Memory B cell (primary cell): ENCODE results near the gene NCOA7.

Experiments
- ATAC-seq: fragments of 150-1000 bp; cut with Tn5 transposase; 2 replicates; pipeline ENCODE4 v1.10.0; 2021; ENCODE audit warnings: low read depth, mild to moderate bottlenecking, moderate library complexity
- DNase-seq, 2 donors: peaks; one replicate each; pipeline ENCODE4 v3.0.0; 2022; ENCODE audit warnings: low spot score in 2 of 2
- H3K27ac Mint-ChIP-seq: one replicate; pipeline ENCODE4 v1.8.0; 2022; ENCODE audit warnings: mild to moderate bottlenecking, moderate library complexity, mixed read lengths
- H3K27me3 Mint-ChIP-seq: one replicate; pipeline ENCODE4 v1.8.0; 2022; ENCODE audit warnings: mixed read lengths
- H3K36me3 Mint-ChIP-seq: one replicate; pipeline ENCODE4 v1.8.0; 2022; ENCODE audit warnings: mild to moderate bottlenecking, mixed read lengths
- H3K4me1 Mint-ChIP-seq: one replicate; pipeline ENCODE4 v1.8.0; 2022; ENCODE audit warnings: mixed read lengths
- H3K4me3 Mint-ChIP-seq: one replicate; pipeline ENCODE4 v1.8.0; 2022; ENCODE audit warnings: mild to moderate bottlenecking, moderate library complexity, mixed read lengths
- H3K9me3 Mint-ChIP-seq: one replicate; pipeline ENCODE4 v1.8.0; 2022; ENCODE audit warnings: mixed read lengths

The NCOA7 gene

DNA sequence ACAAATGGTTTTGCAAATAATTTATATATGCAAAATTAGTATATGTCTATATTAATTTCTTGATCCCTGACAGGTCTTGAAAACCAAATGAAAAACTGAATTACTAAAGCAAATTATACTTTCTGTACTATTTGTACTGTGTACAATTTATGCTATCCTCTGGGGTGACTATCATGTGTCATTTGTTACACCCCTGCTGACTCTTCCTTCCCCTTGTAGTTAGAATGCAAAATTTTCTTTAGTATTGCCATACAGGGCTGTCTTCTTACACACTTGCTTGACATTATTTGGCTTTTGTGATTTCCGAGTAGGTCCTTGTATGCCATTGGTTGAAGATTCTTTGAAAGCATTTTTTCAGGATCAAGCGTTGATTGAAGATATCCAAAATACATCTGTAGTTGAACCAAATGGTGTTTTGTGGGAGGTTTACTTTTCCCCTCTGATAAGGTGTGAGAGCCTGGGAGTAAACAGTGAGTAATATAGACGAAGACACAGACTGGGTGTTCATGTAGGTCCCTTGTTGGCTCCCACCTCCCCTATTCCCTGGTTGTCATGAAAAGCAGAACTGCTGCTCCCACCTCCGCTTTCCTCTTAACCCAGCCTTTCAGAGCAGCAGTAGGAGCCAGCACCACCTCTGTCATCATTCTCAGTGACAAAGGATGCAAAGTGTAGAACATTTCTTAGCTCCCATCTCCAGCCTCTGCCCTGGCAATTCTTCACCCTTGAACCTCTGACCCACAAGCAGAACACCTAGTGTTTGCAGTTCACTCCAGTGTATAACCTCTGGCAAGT is 29.0 kb downstream of the NCOA7 start:
- DNase-seq (no peak), ATAC-seq (no peak)
- peaks cover 28% of the 10 kb centered on the region for H3K36me3 Mint-ChIP-seq
- peaks cover 28% of the 10 kb centered on the region for H3K4me1 Mint-ChIP-seq
- H3K4me3 Mint-ChIP-seq: no peak overlapping the region
- no peaks in the 10 kb centered on the region for H3K27me3 Mint-ChIP-seq
- no peak overlapping the region for H3K27ac Mint-ChIP-seq
- H3K9me3 Mint-ChIP-seq: no peaks in the 10 kb centered on the region

DNA sequence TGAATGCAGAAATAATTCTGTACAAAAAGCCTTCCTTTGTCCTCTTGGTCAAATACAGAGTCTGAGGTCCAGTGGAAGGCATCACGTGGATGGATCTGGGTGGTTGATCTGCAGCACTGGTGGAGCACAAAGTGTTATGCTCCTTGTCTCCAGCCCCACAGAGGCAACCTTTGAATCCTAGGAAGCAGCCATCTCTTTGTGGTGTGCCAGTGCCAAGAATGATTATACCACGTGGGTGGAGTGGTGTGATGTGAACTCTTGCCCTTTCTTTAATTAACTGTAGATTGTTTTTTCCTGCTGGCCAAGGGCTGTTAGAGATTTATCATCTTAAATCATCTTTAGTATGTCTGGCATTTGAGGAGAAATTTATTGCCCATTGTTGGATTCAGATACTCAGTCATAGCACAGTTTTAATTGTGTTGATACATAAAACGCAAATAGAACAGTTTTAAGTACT is 31.1 kb downstream of the NCOA7 start:
- DNase-seq: no peak
- no peaks in the 10 kb centered on the region for H3K27me3 Mint-ChIP-seq
- no peak for ATAC-seq
- H3K36me3 Mint-ChIP-seq: peaks cover 26% of the 10 kb centered on the region
- H3K4me3 Mint-ChIP-seq: no peak overlapping the region
- H3K27ac Mint-ChIP-seq: no peak overlapping the region
- H3K9me3 Mint-ChIP-seq: no peaks in the 10 kb centered on the region
- peaks cover 18% of the 10 kb centered on the region for H3K4me1 Mint-ChIP-seq

DNA sequence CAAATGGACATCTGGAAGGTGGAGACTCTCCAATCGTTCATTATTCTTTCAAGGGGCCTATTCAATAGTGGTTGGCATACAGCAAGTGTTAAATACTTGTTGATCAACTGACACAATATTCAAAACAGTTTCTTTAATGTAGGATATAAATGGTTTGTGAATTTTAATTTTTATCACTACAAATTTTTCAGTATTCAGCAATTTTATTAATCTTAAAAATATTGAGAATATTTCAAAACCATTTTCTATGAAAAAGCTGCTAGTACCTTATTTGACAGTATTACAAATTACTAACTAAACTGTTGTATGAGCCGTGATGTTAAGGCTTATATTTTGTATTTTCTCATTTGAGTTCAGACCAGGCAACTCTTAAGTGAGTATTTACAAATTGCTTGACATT is 32.4 kb downstream of the NCOA7 start:
- H3K4me1 Mint-ChIP-seq: peaks cover 19% of the 10 kb centered on the region
- no peaks in the 10 kb centered on the region for H3K9me3 Mint-ChIP-seq
- H3K36me3 Mint-ChIP-seq: peaks cover 26% of the 10 kb centered on the region
- ATAC-seq: no peak
- no peak for DNase-seq
- no peak overlapping the region for H3K27ac Mint-ChIP-seq
- no peaks in the 10 kb centered on the region for H3K27me3 Mint-ChIP-seq
- H3K4me3 Mint-ChIP-seq: no peak overlapping the region

DNA sequence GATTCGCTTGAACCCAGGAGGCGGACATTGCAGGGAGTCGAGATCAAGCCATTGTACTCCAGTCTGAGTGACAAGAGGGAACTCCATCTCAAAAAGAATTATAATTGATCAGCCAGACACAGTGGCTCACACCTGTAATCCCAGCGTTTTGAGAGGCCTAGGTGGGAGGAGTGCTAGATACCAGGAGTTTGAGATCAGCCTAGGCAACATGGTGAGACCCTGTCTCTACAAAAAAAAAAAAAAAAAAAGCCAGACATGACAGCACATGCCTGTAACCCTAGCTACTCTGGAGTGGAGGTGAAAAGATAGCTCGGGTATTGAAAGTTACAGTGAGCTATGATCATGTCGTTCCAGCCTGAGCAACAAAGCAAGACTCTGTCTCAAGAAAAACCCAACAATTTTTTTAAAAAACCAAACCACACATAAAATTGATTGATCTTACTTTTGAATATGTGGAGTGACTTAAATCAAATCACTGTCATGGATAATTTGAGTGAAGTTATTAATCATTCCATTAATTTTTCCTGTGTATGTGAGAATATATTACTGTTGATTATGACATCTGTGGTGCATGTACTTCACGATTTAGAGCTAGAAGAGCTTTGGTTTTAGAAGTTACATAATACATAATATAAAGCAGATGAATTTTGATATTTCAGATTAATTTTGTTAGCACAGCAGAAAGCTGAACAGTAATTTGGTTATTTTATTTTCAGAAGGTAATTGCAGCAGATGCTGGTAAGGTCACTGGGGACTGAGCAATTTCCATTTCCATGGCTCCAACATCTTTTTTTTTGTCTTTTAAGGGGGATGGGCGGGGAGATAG is 34.4 kb downstream of the NCOA7 start:
- no peaks in the 10 kb centered on the region for H3K9me3 Mint-ChIP-seq
- H3K27ac Mint-ChIP-seq: no peak overlapping the region
- no peaks in the 10 kb centered on the region for H3K27me3 Mint-ChIP-seq
- H3K4me1 Mint-ChIP-seq: peaks cover 15% of the 10 kb centered on the region
- no peak for DNase-seq
- H3K4me3 Mint-ChIP-seq: no peak overlapping the region
- peaks cover 16% of the 10 kb centered on the region for H3K36me3 Mint-ChIP-seq
- no peak for ATAC-seq

DNA sequence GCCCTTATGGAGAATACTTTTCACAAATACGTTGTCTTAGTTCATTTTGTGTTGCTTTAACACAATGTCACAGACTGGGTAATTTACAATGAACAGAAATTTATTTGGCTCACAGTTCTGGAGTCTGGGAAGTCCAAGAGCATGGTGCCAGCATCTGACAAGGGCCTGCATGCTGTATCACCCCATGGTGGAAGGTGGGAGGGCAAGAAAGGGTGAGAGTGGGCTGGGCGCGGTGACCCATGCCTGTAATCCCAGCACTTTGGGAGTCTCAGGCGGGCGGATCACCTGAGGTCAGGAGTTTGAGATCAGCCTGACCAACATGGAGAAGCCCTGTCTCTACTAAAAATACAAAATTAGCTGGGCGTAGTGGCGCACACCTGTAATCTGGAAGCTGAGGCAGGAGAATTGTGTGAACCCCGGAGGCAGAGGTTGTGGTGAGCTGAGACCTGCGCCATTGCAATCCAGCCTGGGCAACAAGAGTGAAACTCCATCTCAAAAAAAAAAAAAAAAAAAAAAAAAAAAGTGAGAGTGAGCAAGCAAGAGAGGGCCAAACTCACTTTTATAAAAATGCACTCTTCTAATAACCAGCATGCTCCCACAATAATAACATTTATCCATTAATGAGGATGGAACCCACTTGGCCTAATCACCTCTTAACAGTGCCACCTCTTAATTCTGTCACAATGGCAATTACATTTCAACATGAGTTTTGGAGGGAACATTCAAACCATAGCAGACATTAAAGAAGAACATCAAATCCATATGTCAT is 36.1 kb downstream of the NCOA7 start:
- Mint-ChIP-seq H3K4me1 (peaks cover 22% of the 10 kb centered on the region), H3K4me3 (no peak overlapping the region), H3K27me3 (no peaks in the 10 kb centered on the region), H3K9me3 (no peaks in the 10 kb centered on the region), H3K36me3 (peaks cover 11% of the 10 kb centered on the region), H3K27ac (no peak overlapping the region)
- DNase-seq: no peak
- no peak for ATAC-seq

DNA sequence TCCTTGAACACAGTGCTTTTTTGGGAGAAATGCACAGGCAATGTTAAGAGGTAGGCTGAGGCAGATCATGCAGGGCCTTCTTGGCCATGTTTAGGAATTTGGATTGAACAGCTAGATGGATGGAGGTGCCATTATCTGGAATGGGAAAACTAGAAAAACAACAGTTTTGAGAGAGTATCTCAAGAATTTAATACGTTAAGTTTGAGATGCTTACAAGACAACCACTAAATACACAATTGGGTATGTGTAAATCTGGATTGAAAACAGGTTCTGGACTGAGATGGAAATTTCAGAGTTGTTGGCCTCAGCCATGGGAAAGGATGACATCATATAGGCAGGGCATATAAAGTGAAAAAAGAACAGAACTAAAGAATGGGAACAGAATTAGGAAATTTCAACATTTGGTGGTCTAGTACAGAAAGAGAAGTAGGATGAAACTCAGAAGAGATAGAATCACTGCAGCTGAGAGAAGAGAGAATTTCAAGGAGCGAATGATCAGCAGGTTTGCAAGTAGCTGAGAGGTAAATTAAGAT is 37.1 kb downstream of the NCOA7 start:
- Mint-ChIP-seq H3K27me3 (no peaks in the 10 kb centered on the region), H3K4me3 (no peak overlapping the region), H3K9me3 (no peaks in the 10 kb centered on the region), H3K27ac (no peak overlapping the region), H3K36me3 (peaks cover 11% of the 10 kb centered on the region), H3K4me1 (peaks cover 22% of the 10 kb centered on the region)
- no peak for DNase-seq
- ATAC-seq: no peak

DNA sequence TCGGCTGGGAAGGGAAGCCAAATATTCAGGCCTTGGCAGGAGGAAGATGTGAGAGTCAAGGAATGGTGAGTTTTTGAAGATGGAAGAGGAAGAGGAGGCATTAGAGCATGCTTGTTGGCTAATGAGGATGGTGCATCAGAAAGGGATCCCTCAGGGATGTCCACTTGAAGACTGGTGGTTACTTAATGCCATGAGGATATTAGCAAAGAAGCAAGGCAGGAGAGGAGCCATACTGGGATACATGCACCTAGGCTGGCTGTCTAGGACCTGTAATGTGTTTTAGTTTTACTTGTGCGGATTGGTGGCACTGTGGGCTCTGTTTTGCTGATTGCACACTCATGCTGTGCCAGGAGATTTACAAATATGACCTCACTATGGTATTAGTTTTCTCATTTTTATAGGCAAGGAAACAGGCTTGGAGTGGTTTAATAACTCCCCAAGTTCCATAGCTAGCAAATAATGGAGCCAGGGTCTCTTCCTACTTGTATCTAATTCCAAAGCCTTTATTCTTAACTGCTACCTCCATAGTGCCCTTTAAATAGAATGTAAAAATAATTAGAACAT is 37.8 kb downstream of the NCOA7 start:
- ATAC-seq (no peak), DNase-seq (no peak)
- Mint-ChIP-seq H3K4me3 (no peak overlapping the region), H3K36me3 (peaks cover 9% of the 10 kb centered on the region), H3K27me3 (no peaks in the 10 kb centered on the region), H3K27ac (no peak overlapping the region), H3K9me3 (no peaks in the 10 kb centered on the region), H3K4me1 (peaks cover 26% of the 10 kb centered on the region)

DNA sequence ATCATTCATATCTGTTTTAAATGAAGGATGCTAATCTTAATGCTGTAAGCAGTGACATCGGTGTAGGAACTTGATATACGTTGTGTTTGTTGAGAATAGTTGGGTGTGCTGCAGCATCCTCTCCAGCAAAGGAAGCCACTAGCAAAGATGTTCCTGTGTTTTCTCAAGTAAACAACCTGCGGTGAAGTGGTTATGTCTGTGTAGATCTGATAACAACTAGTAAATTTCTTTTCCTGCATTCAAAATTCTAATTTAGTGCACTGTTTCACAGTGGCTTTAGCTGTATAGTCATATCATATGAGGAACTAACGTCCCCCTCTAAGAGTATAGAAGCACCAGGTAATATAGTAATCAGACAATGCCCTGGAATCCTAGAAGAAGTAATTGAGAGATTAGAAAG is 38.7 kb downstream of the NCOA7 start:
- Mint-ChIP-seq H3K4me3 (no peak overlapping the region), H3K27ac (no peak overlapping the region), H3K4me1 (peaks cover 28% of the 10 kb centered on the region)

DNA sequence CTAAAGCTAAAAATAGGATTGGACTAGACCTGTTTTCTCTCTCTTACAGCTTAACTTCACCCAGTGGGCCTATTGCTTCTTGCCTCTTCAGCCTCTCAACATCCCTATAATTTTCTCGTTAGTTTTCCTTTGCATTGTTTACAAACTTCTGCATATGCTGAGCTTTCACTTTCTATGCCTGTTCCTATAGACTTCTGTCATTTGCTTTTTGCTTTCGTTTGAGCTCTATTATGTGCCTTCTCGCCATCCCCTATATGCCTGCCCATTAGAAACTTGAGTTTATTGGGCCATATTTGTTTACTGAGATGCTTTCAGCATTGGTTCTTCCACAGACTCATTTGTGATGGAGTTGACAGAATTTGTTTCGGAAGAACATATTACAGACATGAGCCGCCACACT is 40.9 kb downstream of the NCOA7 start:
- no peak for ATAC-seq
- DNase-seq: no peak
- Mint-ChIP-seq H3K27me3 (no peaks in the 10 kb centered on the region), H3K4me1 (peaks cover 31% of the 10 kb centered on the region), H3K4me3 (no peak overlapping the region), H3K36me3 (peaks cover 4% of the 10 kb centered on the region), H3K9me3 (no peaks in the 10 kb centered on the region), H3K27ac (no peak overlapping the region)

More for the DNA sequence above, 38.7 kb downstream of the NCOA7 start:
- H3K27me3 Mint-ChIP-seq: no peaks in the 10 kb centered on the region
- DNase-seq: no peak
- peaks cover 9% of the 10 kb centered on the region for H3K36me3 Mint-ChIP-seq
- H3K9me3 Mint-ChIP-seq: no peaks in the 10 kb centered on the region
- ATAC-seq: no peak

DNA sequence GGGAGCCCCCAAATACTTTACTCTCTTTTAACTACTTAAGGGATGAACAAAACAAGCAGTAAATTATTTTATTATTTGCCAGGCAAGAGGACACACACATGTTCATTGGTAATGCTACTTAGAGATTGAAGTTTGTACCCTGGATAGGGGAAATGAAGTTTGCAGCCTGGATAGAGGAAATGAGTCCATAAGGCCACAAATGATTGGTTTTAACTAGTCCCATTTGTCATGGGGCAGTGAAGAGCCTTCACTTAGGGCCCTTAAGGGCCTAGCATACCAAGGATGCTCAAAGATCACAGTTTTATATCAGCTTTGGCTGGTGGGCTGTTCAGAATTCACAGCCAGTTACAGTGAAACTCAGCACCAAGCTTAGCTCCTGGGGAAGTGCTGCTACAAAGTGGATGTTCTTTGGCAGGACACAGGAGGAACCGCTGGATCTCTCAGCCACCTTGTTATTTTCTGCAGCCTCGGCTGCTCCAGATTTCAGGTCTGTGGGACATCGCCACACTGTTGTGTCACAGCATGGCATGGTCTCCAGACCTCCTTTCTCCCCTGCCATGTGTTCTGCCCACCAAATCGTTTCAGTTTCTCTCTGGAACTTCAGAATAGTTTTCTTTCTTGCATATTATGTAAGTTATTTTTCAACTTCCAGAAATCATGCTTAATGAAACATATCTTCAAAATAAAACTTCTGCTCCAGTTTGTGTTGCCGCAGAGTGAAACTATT is 41.8 kb downstream of the NCOA7 start:
- Mint-ChIP-seq H3K4me1 (peaks cover 30% of the 10 kb centered on the region), H3K4me3 (no peak overlapping the region), H3K27me3 (no peaks in the 10 kb centered on the region), H3K36me3 (peaks cover 3% of the 10 kb centered on the region), H3K27ac (no peak overlapping the region), H3K9me3 (no peaks in the 10 kb centered on the region)
- ATAC-seq (no peak), DNase-seq (no peak)

DNA sequence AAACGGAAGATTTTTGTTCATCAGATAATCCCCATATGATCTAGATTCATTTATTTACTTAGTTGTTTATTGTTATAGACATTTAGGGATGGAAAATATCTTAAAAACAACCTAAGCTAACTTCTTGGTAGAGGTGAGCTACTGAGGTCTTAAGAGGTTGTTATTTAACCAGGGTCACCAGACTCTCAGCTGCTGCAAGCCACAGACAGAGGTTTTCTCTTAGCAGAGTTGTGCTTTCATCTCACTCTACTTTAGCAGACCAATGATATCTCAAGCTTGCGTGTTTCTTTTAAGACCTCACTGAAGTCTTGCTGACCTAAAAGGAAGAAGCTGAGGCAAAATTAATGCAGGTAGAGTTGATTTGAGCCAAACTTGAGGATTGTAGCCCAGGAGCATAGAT is 43.6 kb downstream of the NCOA7 start:
- Mint-ChIP-seq H3K4me1 (peaks cover 28% of the 10 kb centered on the region), H3K36me3 (peaks cover 8% of the 10 kb centered on the region), H3K27ac (no peak overlapping the region), H3K9me3 (no peaks in the 10 kb centered on the region), H3K27me3 (no peaks in the 10 kb centered on the region), H3K4me3 (no peak overlapping the region)
- ATAC-seq: no peak
- DNase-seq: no peak

DNA sequence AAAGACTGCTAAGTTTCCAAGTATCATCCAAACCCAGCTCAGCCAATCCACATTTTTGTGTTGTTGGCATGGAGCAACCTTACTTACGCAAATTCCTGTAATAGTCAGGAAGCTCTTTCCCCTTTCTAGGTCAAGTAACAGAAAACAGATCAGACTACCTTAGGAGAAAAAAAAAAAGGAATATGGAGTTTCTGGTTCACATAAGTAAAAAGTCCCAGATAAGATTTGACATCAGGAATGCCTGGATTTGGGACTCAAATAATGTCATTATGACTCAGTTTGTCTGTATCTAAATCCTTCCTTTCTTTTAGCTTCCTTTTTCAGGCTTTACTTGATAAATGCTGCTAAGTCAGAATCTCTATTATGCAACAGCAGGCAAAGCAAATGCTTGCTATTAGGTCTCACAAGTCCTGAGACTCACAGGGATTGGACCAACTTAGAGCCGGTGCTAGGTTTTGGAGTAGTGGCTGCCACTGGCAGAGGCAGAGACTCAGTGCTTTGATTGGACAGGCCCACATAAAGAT is 44.5 kb downstream of the NCOA7 start:
- Mint-ChIP-seq H3K27me3 (no peaks in the 10 kb centered on the region), H3K27ac (no peak overlapping the region), H3K4me1 (peaks cover 25% of the 10 kb centered on the region), H3K36me3 (peaks cover 8% of the 10 kb centered on the region), H3K4me3 (no peak overlapping the region), H3K9me3 (no peaks in the 10 kb centered on the region)
- ATAC-seq (no peak), DNase-seq (no peak)

DNA sequence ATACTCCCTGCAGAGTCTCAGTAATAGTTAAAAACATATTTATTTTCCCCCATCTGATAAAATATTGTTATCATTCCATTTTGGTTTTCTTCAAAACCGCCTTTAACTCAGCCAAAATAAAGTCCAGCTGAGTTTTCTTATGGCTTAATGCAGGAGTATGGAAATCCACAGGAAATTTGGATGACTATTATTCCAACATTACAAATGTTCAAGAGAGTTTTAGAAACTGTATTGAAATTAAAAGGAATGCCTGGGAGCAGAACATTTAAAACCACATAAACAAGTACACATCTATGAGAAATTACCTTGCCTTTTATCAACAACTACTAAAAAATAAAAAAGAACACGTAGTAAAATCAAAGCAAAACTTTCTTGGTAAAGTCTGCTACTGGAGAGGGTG is 45.7 kb downstream of the NCOA7 start:
- Mint-ChIP-seq H3K4me1 (peaks cover 22% of the 10 kb centered on the region), H3K36me3 (peaks cover 8% of the 10 kb centered on the region), H3K9me3 (no peaks in the 10 kb centered on the region), H3K4me3 (no peak overlapping the region), H3K27me3 (no peaks in the 10 kb centered on the region), H3K27ac (no peak overlapping the region)
- ATAC-seq (no peak), DNase-seq (no peak)
